Keratinocyte (primary cell): ENCODE results near the gene NCBP3. TPM values are rescaled to one million over a fixed set of nuclear protein-coding genes. Genes with fewer than 3 reads are reported as not detected.
"Not testable (repeated sequence)": the region's sequence is repeated elsewhere in the genome, so short reads cannot be mapped to it uniquely, and the experiment has no call there.

Experiments
- DNase-seq: peaks from one replicate; pipeline ENCODE4 v3.0.0-alpha.2; 2011; ENCODE audit warnings: low read depth, missing footprints, low spot score
- FAIRE-seq: peaks from 2 replicates; lab custom pipeline; 2011; peaks lifted over from hg19 to GRCh38; lab: Jason Lieb, UNC
- H2AFZ ChIP-seq: 2 replicates; pipeline ENCODE4 v1.6.0; 2012; ENCODE audit warnings: low read length, control low read depth, inconsistent platforms; ENCODE audit not compliant: control insufficient read depth
- H3K27ac ChIP-seq: 2 replicates; pipeline ENCODE4 v1.5.1; 2011; ENCODE audit warnings: low read length; ENCODE audit not compliant: control insufficient read depth, insufficient read depth
- H3K27me3 ChIP-seq: 3 replicates; pipeline ENCODE4 v1.6.0; 2011; ENCODE audit warnings: low read length; ENCODE audit not compliant: control insufficient read depth, insufficient read depth; ENCODE audit errors: extremely low read depth
- H3K36me3 ChIP-seq, 2 experiments: 2 replicates in 1 of 2; 3 replicates in 1 of 2; pipeline ENCODE4 v1.5.1; 2011; ENCODE audit warnings: low read length in 2 of 2, mild to moderate bottlenecking in 1 of 2; ENCODE audit not compliant: control insufficient read depth in 2 of 2, insufficient read depth in 2 of 2; ENCODE audit errors: extremely low read depth in 1 of 2
- H3K4me1 ChIP-seq: 3 replicates; pipeline ENCODE4 v1.5.1; 2011; ENCODE audit warnings: low read length; ENCODE audit not compliant: control insufficient read depth, insufficient read depth; ENCODE audit errors: extremely low read depth
- H3K4me2 ChIP-seq: 3 replicates; pipeline ENCODE4 v1.6.0; 2011; ENCODE audit warnings: low read depth, low read length; ENCODE audit not compliant: control insufficient read depth, insufficient read depth; ENCODE audit errors: extremely low read depth
- H3K4me3 ChIP-seq, 3 experiments: fragments of 200-600 bp in 1 of 3; sonication (generic) in 1 of 3; 2 replicates in 2 of 3; 3 replicates in 1 of 3; pipeline ENCODE4 v1.5.1; 2011 to 2016; ENCODE audit warnings: low read length in 3 of 3, mild to moderate bottlenecking in 3 of 3, control low read depth in 2 of 3, inconsistent platforms in 1 of 3, low read depth in 1 of 3, mixed read lengths in 1 of 3, mixed run types in 1 of 3, moderate library complexity in 1 of 3; ENCODE audit not compliant: control insufficient read depth in 2 of 3, insufficient read depth in 2 of 3; ENCODE audit errors: extremely low read depth in 1 of 3
- H3K79me2 ChIP-seq: 2 replicates; pipeline ENCODE4 v1.6.0; 2012; ENCODE audit warnings: low read length; ENCODE audit not compliant: control insufficient read depth, insufficient read depth
- H3K9ac ChIP-seq: 3 replicates; pipeline ENCODE4 v1.6.0; 2011; ENCODE audit warnings: low read length; ENCODE audit not compliant: control insufficient read depth, insufficient read depth; ENCODE audit errors: extremely low read depth
- H3K9me1 ChIP-seq: 3 replicates; pipeline ENCODE4 v1.6.0; 2011; ENCODE audit warnings: low read length; ENCODE audit not compliant: control insufficient read depth, insufficient read depth; ENCODE audit errors: extremely low read depth
- H3K9me3 ChIP-seq: 2 replicates; pipeline ENCODE4 v1.5.1; 2012; ENCODE audit warnings: low read depth, low read length; ENCODE audit not compliant: control insufficient read depth
- H4K20me1 ChIP-seq: 3 replicates; pipeline ENCODE4 v1.6.0; 2011; ENCODE audit warnings: low read length; ENCODE audit not compliant: control insufficient read depth, insufficient read depth; ENCODE audit errors: extremely low read depth
- EZH2 ChIP-seq: IDR thresholded peaks from one replicate; pipeline ENCODE4 v1.6.1; 2012; ENCODE audit warnings: inconsistent platforms, mild to moderate bottlenecking, low read length, moderate library complexity
- dilution Hi-C: fragments of 300-500 bp; cut with MboI; formaldehyde crosslinking; loops from one replicate; pipeline ENCODE4 v1.7.0; 2020; ENCODE audit warnings: low sequenced_read_pairs; ENCODE audit not compliant: extremely low pct_ligation_motif_present
- polyA plus RNA-seq, 5 experiments: library from polyadenylated mRNA; depleted of rRNA in 3 of 5; stranded (reverse) in 3 of 5; stranded (forward) in 1 of 5; unstranded in 1 of 5; fragments of >200 nt; gene quantifications; 1 replicate in 1 of 5; 2 replicates in 3 of 5; 3 replicates in 1 of 5; pipeline versions ENCODE4 v1.2.1 to v1.2.3, GENCODE V29; 2011 to 2012; ENCODE audit warnings: missing spikeins in 2 of 5, low read depth in 1 of 5, low replicate concordance in 1 of 5
- TF ChIP-seq, protein P1 (sequence below), 3 experiments: IDR thresholded peaks in 1 of 3; conservative IDR thresholded peaks in 1 of 3; optimal IDR thresholded peaks in 1 of 3; 2 replicates in 2 of 3; 3 replicates in 1 of 3; pipeline versions ENCODE3 to v1.5.1; 2011; ENCODE audit warnings: low read length in 3 of 3, mild to moderate bottlenecking in 3 of 3, moderate library complexity in 2 of 3, control low read depth in 1 of 3, inconsistent platforms in 1 of 3; ENCODE audit not compliant: insufficient read depth in 2 of 3; ENCODE audit errors: extremely low read depth in 1 of 3

Gene NCBP3
- polyA plus RNA-seq, 1 donor (not counting 4 experiments of a cell fraction or from before 2014, with no cell fraction given), result 22.1 TPM

DNA sequence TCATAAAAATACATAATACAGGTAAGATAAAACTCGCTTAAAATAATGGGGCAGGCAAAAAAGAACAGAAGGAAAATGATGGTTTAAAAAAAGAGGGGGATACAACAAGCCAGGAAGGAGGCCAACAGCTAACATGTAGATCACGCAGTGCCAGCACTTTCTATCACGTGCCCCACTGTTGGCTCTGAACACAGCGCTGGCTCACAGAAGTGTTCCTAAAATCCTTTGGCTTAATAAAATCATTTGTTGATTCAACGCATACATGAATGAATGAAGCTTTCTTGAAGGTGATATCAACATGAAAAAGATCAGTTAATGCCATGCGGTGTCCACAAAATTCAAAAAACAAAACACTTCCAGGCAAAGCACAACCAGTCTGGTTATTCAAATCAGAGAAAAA, 53.6 kb downstream of the NCBP3 start:
- TF ChIP-seq, protein P1, sequence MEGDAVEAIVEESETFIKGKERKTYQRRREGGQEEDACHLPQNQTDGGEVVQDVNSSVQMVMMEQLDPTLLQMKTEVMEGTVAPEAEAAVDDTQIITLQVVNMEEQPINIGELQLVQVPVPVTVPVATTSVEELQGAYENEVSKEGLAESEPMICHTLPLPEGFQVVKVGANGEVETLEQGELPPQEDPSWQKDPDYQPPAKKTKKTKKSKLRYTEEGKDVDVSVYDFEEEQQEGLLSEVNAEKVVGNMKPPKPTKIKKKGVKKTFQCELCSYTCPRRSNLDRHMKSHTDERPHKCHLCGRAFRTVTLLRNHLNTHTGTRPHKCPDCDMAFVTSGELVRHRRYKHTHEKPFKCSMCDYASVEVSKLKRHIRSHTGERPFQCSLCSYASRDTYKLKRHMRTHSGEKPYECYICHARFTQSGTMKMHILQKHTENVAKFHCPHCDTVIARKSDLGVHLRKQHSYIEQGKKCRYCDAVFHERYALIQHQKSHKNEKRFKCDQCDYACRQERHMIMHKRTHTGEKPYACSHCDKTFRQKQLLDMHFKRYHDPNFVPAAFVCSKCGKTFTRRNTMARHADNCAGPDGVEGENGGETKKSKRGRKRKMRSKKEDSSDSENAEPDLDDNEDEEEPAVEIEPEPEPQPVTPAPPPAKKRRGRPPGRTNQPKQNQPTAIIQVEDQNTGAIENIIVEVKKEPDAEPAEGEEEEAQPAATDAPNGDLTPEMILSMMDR (optimal IDR thresholded peaks at IDR 0.05 in 1 of 3, IDR thresholded peaks at IDR 0.05 in 1 of 3, conservative IDR thresholded peaks at IDR 0.05 in 1 of 3; ENCODE audit: extremely low read depth in 1 of 3, insufficient read depth in 2 of 3, low read length in 3 of 3), result no peak
- TF ChIP-seq EZH2, result no peak
- no peak overlapping the region for H3K4me2 ChIP-seq
- H3K79me2 ChIP-seq, result no peaks in the 10 kb centered on the region
- no peak overlapping the region for H3K9ac ChIP-seq
- no peaks in the 10 kb centered on the region for H3K9me1 ChIP-seq
- no peak overlapping the region for H2AFZ ChIP-seq
- no peaks in the 10 kb centered on the region for H3K9me3 ChIP-seq
- DNase-seq, result no peak
- no peaks in the 10 kb centered on the region for H4K20me1 ChIP-seq
- dilution Hi-C loops, result no loop called here
- no peaks in the 10 kb centered on the region for H3K27me3 ChIP-seq
- peaks cover 14% of the 10 kb centered on the region for H3K4me1 ChIP-seq
- H3K36me3 ChIP-seq, result no peaks in the 10 kb centered on the region
- H3K4me3 ChIP-seq, result no peak overlapping the region
- no peak overlapping the region for H3K27ac ChIP-seq
- no peak for FAIRE-seq

DNA sequence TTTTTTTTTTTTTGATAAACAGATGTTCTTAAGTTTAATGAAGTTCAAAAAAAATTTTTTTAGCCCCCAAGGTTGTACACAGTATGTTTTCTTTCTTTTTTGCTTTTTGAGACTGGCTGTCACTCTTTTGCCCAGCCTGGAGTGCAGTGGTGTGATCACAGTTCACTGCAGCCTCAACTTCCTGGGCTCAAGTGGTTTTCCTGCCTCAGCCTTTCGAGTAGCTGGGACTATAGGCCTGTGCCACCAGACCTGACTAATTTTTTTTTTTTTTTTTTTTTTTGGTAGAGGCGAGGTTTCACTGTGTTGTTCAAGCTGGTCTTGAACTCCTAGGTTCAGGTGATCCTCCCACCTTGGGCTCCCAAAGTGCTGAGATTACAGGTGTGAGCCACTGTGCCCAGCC, 57.8 kb downstream of the NCBP3 start:
- FAIRE-seq (no peak), DNase-seq (no peak)
- Histone ChIP-seq H4K20me1 (no peaks in the 10 kb centered on the region), H3K36me3 (no peaks in the 10 kb centered on the region), H3K79me2 (no peaks in the 10 kb centered on the region), H3K9me1 (no peaks in the 10 kb centered on the region), H3K27ac (no peak overlapping the region), H2AFZ (no peak overlapping the region), H3K9ac (no peak overlapping the region), H3K27me3 (no peaks in the 10 kb centered on the region), H3K9me3 (no peaks in the 10 kb centered on the region), H3K4me1 (peaks cover 14% of the 10 kb centered on the region), H3K4me2 (no peak overlapping the region), H3K4me3 (no peak overlapping the region)
- TF ChIP-seq, protein P1 (optimal IDR thresholded peaks at IDR 0.05 in 1 of 3, IDR thresholded peaks at IDR 0.05 in 1 of 3, conservative IDR thresholded peaks at IDR 0.05 in 1 of 3; ENCODE audit: extremely low read depth in 1 of 3, insufficient read depth in 2 of 3, low read length in 3 of 3), result no peak
- dilution Hi-C loops, result no loop called here

DNA sequence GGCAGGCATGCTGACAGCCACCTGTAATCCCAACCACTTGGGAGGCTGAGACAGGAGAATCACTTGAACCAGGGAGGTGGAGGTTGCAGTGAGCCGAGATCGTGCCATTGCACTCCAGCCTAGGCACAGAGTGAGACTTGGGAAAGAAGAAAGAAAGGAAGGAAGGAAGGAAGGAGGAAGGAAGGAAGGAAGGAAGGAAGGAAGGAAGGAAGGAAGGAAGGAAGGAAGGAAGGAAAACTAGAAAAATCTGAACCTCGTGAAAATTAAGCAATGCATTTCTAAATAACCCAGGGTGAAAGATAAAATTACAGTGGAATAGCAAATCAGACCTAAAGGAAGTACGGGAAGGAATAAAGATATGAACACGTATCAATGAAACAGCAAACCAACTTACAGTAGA, 60.7 kb downstream of the NCBP3 start:
- H3K4me3 ChIP-seq, FAIRE-seq, H3K4me2 ChIP-seq, H3K9me1 ChIP-seq, H3K36me3 ChIP-seq, dilution Hi-C loops, H3K27ac ChIP-seq, H3K9me3 ChIP-seq, H4K20me1 ChIP-seq, DNase-seq, H3K4me1 ChIP-seq, H3K27me3 ChIP-seq, H2AFZ ChIP-seq, H3K9ac ChIP-seq, H3K79me2 ChIP-seq: not testable (repeated sequence)
